Panc1 (cell line): ENCODE measurements around the gene SNX33. TPM values are rescaled to one million over a fixed set of nuclear protein-coding genes. Genes with fewer than 3 reads are reported as not detected.

Source experiments
- ATAC-seq: fragments of 200-7000 bp; cut with Tn5 transposase; 2 replicates; pipeline ENCODE4 v1.9.1; 2020; ENCODE audit warnings: mild to moderate bottlenecking, moderate library complexity
- BruUV-seq: library from RNA; stranded (reverse); fragments of 400-500 nt; replicated peaks from 2 replicates; lab custom pipeline; 2021; lab: Mats Ljungman, UMichigan
- CTCF ChIA-PET: fragments of 300-600 bp; sonication (Branson Sonifier 250); formaldehyde crosslinking; loops from one replicate; lab custom pipeline; 2022; ENCODE audit warnings: antibody characterized with exemption; lab: Charles Lee
- POLR2A ChIA-PET: fragments of 300-600 bp; sonication (Branson Sonifier 250); formaldehyde crosslinking; loops from one replicate; lab custom pipeline; 2022; ENCODE audit warnings: antibody characterized with exemption; lab: Charles Lee
- DNase-seq: peaks from one replicate; pipeline ENCODE4 v3.0.0-alpha.2; 2010; ENCODE audit warnings: low read depth, low spot score
- H3K27ac ChIP-seq: 2 replicates; pipeline ENCODE4 v1.5.1; 2011; ENCODE audit warnings: mild to moderate bottlenecking, low read length, inconsistent platforms
- H3K27me3 ChIP-seq: fragments of 200-500 bp; sonication (Bioruptor generic); 2 replicates; pipeline ENCODE4 v1.6.0; 2014; ENCODE audit warnings: low read length, inconsistent platforms; ENCODE audit not compliant: control insufficient read depth, insufficient read depth
- H3K36me3 ChIP-seq: fragments of 200-500 bp; sonication (Bioruptor generic); 2 replicates; pipeline ENCODE4 v1.5.1; 2014; ENCODE audit warnings: inconsistent platforms, mild to moderate bottlenecking, low read length, moderate library complexity; ENCODE audit not compliant: control insufficient read depth, insufficient read depth
- H3K4me1 ChIP-seq: 2 replicates; pipeline ENCODE4 v1.5.1; 2011; ENCODE audit warnings: inconsistent platforms, mild to moderate bottlenecking, low read length, moderate library complexity; ENCODE audit not compliant: control insufficient read depth, insufficient read depth
- H3K4me3 ChIP-seq, 2 experiments: 2 replicates each; pipeline ENCODE4 v1.5.1; 2011 to 2012; ENCODE audit warnings: low read depth in 2 of 2, low read length in 2 of 2, mild to moderate bottlenecking in 2 of 2, inconsistent platforms in 1 of 2, moderate library complexity in 1 of 2
- H3K9me3 ChIP-seq: fragments of 200-500 bp; sonication (Bioruptor generic); 2 replicates; pipeline ENCODE4 v1.5.1; 2014; ENCODE audit warnings: low read depth, mild to moderate bottlenecking, inconsistent platforms, low read length, moderate library complexity; ENCODE audit not compliant: control insufficient read depth, insufficient read depth
- POLR2AphosphoS5 ChIP-seq: IDR thresholded peaks from 2 replicates; pipeline ENCODE4 v1.6.1; 2012; ENCODE audit warnings: mild to moderate bottlenecking, low read depth, low read length, moderate library complexity
- SIN3A ChIP-seq: IDR thresholded peaks from 2 replicates; pipeline ENCODE4 v1.6.1; 2012; ENCODE audit warnings: low read depth, mild to moderate bottlenecking, low read length, moderate library complexity, borderline replicate concordance; ENCODE audit not compliant: insufficient read depth
- TCF7L2 ChIP-seq: IDR thresholded peaks from 2 replicates; pipeline ENCODE4 v1.6.1; 2011; ENCODE audit warnings: mild to moderate bottlenecking, low read depth, low read length, inconsistent platforms
- in situ Hi-C: cut with HindIII; loops from 2 replicates; pipeline ENCODE4 v1.10.0; 2016; ENCODE audit warnings: low sequenced_read_pairs, low pct_unique_long_range_greater_than_20kb
- intact Hi-C: fragments of 100-400 bp; cut with micrococcal nuclease; formaldehyde crosslinking; loops from one replicate; pipeline ENCODE4 v1.10.0; 2022; ENCODE audit not compliant: unreplicated experiment
- total RNA-seq: library from RNA; stranded (reverse); gene quantifications from one replicate; pipeline ENCODE4 v1.2.1, GENCODE V29; 2021; ENCODE audit not compliant: unreplicated experiment
- TF ChIP-seq, protein P1 (sequence below), 2 experiments: IDR thresholded peaks; 2 replicates each; pipeline ENCODE4 v1.6.1; 2011 to 2012; ENCODE audit warnings: low read depth in 2 of 2, control low read depth in 1 of 2, low read length in 1 of 2, mild to moderate bottlenecking in 1 of 2, moderate library complexity in 1 of 2; ENCODE audit not compliant: insufficient read depth in 1 of 2
- TF ChIP-seq, protein P2 (sequence below): fragments of 450-650 bp; IDR thresholded peaks from 2 replicates; pipeline ENCODE4 v1.5.1; 2017; ENCODE audit warnings: mild to moderate bottlenecking

The SNX33 gene
- total RNA-seq, 1 experiment from 2014 or later: 17.0 TPM

DNA sequence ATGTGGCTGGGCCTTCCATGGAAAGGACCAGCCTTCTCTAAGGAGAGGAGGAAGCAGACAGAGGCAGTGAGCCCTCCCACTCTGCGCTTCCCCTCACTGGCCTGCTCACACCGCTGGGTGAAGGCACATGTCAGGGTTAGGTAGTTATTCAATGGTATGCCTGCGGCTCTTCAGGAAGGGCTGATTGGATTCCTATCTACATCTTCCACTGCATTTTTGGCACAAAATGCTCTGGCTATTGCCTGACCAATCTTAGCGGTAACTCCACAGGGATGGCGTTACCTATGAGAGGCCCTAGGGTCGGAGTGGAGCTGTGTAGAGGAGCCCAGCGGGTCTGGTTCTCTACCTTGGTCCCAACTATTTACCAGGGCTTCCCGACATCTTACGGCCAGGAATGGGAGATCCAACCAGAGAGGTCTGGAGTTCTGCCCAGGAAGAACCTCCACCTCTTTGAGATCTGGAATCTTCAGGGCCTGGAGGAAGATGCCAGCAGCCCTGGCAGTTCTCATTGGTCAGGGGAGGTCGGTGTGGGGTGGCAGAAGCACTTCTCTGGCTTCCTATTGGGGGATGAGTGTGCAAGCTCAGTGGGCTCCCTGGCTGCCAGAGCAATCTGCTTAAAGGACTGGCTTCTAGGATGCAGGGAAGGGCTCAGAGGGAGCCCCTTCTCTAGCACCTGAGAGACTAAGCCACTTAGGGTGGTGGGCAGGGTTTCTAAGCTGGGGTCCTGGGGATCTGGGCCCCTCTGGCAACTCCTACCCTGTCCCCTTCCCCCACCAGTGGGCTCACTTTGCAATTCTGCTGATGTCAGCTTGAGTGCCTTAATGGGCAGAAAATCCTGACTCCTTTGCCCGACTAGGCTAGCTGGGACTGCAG lies 24.3 kb downstream of the SNX33 start:
- ChIA-PET POLR2A (interaction anchor here (0.6 to 1.1 kb wide), 4 partner anchors 34 to 326 kb away, joined by 3 to 8 read pairs (median 4); no protein-coding TSS in a partner anchor), CTCF (interaction anchor here (0.5 to 1.4 kb wide), 2 partner anchors 34 to 62 kb away, joined by 3 to 4 read pairs; no protein-coding TSS in a partner anchor)
- peaks cover 30% of the 10 kb centered on the region for H3K4me1 ChIP-seq
- TF ChIP-seq SIN3A: no peak
- TF ChIP-seq, protein P1, sequence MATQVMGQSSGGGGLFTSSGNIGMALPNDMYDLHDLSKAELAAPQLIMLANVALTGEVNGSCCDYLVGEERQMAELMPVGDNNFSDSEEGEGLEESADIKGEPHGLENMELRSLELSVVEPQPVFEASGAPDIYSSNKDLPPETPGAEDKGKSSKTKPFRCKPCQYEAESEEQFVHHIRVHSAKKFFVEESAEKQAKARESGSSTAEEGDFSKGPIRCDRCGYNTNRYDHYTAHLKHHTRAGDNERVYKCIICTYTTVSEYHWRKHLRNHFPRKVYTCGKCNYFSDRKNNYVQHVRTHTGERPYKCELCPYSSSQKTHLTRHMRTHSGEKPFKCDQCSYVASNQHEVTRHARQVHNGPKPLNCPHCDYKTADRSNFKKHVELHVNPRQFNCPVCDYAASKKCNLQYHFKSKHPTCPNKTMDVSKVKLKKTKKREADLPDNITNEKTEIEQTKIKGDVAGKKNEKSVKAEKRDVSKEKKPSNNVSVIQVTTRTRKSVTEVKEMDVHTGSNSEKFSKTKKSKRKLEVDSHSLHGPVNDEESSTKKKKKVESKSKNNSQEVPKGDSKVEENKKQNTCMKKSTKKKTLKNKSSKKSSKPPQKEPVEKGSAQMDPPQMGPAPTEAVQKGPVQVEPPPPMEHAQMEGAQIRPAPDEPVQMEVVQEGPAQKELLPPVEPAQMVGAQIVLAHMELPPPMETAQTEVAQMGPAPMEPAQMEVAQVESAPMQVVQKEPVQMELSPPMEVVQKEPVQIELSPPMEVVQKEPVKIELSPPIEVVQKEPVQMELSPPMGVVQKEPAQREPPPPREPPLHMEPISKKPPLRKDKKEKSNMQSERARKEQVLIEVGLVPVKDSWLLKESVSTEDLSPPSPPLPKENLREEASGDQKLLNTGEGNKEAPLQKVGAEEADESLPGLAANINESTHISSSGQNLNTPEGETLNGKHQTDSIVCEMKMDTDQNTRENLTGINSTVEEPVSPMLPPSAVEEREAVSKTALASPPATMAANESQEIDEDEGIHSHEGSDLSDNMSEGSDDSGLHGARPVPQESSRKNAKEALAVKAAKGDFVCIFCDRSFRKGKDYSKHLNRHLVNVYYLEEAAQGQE (IDR thresholded peaks at IDR 0.05; ENCODE audit: insufficient read depth in 1 of 2, low read depth in 2 of 2, low read length in 1 of 2): no peak
- TF ChIP-seq, protein P2, sequence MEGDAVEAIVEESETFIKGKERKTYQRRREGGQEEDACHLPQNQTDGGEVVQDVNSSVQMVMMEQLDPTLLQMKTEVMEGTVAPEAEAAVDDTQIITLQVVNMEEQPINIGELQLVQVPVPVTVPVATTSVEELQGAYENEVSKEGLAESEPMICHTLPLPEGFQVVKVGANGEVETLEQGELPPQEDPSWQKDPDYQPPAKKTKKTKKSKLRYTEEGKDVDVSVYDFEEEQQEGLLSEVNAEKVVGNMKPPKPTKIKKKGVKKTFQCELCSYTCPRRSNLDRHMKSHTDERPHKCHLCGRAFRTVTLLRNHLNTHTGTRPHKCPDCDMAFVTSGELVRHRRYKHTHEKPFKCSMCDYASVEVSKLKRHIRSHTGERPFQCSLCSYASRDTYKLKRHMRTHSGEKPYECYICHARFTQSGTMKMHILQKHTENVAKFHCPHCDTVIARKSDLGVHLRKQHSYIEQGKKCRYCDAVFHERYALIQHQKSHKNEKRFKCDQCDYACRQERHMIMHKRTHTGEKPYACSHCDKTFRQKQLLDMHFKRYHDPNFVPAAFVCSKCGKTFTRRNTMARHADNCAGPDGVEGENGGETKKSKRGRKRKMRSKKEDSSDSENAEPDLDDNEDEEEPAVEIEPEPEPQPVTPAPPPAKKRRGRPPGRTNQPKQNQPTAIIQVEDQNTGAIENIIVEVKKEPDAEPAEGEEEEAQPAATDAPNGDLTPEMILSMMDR: no peak
- no peak for TF ChIP-seq POLR2AphosphoS5
- no peak for TF ChIP-seq TCF7L2
- intact Hi-C loops: no loop called here
- H3K9me3 ChIP-seq: no peaks in the 10 kb centered on the region
- H3K4me3 ChIP-seq: no peak overlapping the region
- no peak for DNase-seq
- H3K27ac ChIP-seq: peak overlapping the region; percentile 71
- H3K36me3 ChIP-seq: no peaks in the 10 kb centered on the region
- ATAC-seq: no peak
- H3K27me3 ChIP-seq: no peaks in the 10 kb centered on the region
- in situ Hi-C loops: no loop called here
- no TSS peak for BruUV-seq

DNA sequence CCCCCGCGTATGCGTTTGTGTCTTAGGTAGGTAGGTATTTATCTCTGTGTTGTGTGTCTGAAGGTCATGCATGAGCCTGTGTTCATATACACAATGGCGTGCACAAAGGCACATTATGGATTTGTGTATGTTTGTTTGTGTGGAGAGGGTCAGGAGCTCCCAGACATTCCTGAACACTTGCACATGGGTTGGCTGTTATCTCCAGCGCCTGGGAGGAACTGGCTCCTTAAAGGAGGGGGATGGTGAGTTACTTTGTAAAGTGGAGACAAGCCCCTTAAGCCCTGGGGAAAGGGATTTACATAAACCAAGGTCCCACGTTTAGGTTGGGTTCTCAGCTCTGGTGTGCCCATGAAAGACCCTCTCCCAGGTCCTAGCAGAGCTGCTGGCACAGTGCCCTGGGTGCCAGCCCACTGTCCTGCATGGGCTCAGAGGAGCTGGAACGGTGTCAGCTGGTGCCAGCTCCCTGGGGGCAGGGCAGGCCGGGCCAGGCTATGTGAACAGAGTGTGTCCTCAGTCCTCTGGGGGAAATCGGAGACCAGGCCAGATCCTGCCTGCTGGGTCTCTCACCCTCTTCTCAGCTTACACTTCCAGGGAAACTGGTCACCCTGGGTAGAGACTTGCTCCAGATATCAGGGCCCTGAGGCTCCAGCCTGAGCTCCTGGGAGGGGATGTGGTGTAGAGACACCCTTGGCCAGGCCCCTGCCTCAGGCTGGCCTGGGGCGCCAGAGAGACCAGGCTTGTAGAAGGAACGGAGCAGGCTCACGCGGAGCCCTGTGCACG lies 25.1 kb downstream of the SNX33 start:
- Histone ChIP-seq H3K4me3 (no peak overlapping the region), H3K27ac (peak overlapping the region; percentile 71), H3K36me3 (no peaks in the 10 kb centered on the region), H3K4me1 (peaks cover 25% of the 10 kb centered on the region), H3K27me3 (no peaks in the 10 kb centered on the region), H3K9me3 (no peaks in the 10 kb centered on the region)
- DNase-seq (no peak), ATAC-seq (peak; percentile 73)
- no TSS peak for BruUV-seq
- TF ChIP-seq, protein P1 (IDR thresholded peaks at IDR 0.05; ENCODE audit: insufficient read depth in 1 of 2, low read depth in 2 of 2, low read length in 1 of 2): no peak
- TF ChIP-seq, protein P2: no peak
- TF ChIP-seq TCF7L2 (no peak), SIN3A (no peak), POLR2AphosphoS5 (no peak)
- ChIA-PET CTCF (interaction anchor here (0.5 kb wide), 1 partner anchor 62 kb away, joined by 3 read pairs; no protein-coding TSS in a partner anchor), POLR2A (interaction anchor here (0.6 to 1.1 kb wide), 4 partner anchors 19 to 213 kb away, joined by 4 to 8 read pairs (median 6); no protein-coding TSS in a partner anchor)
- intact Hi-C loops: no loop called here
- in situ Hi-C loops: no loop called here
